Measurements from ENCODE around the gene CSN2. TPM values are rescaled to one million over a fixed set of nuclear protein-coding genes. Genes with fewer than 3 reads are reported as not detected.
"Not testable (repeated sequence)": the region's sequence is repeated elsewhere in the genome, so short reads cannot be mapped to it uniquely, and the experiment has no call there.

Gene CSN2
- total RNA-seq: not detected in 2 replicates

- no peak for DNase-seq (ENCODE audit: low read depth, low spot score)
Observed at GRCh38 chr4:69965628-69966027, at the start of gene CSN2. Gene CSN2, minus strand, starts transcription at chr4:69965728. Its CDS starts 4,733 bp downstream, at chr4:69960995.

- DNase-seq (ENCODE audit: low read depth, low spot score): no peak
Observed at GRCh38 chr4:70008771-70009170, 43.2 kb upstream of the CSN2 start.

- no peak for DNase-seq (ENCODE audit: low read depth, low spot score)
Observed at GRCh38 chr4:70002507-70002906, 37.0 kb upstream of the CSN2 start.

GRCh38 chr4:70000711-70001110 is 35.2 kb upstream of the CSN2 start:
- no peak for DNase-seq (ENCODE audit: low read depth, low spot score)

- DNase-seq (ENCODE audit: low read depth, low spot score): no peak
Observed at GRCh38 chr4:69999420-69999819, 33.9 kb upstream of the CSN2 start.

GRCh38 chr4:69995526-69996016 is 30.0 kb upstream of the CSN2 start, which contains the start of gene STATH:
Gene STATH, plus strand, starts transcription at chr4:69995966. Its CDS starts 2,472 bp downstream, at chr4:69998438.
- DNase-seq (ENCODE audit: low read depth, low spot score): no peak

- no peak for DNase-seq (ENCODE audit: low read depth, low spot score)
Observed at GRCh38 chr4:69994782-69995181, 29.3 kb upstream of the CSN2 start.

- no peak for DNase-seq (ENCODE audit: low read depth, low spot score)
Observed at GRCh38 chr4:69991016-69991415, 25.5 kb upstream of the CSN2 start.

- DNase-seq (ENCODE audit: low read depth, low spot score): no peak
Observed at GRCh38 chr4:69986663-69987062, 21.1 kb upstream of the CSN2 start.

GRCh38 chr4:69984030-69984443 is 18.5 kb upstream of the CSN2 start:
- DNase-seq (ENCODE audit: low read depth, low spot score): no peak

GRCh38 chr4:69977582-69977981 is 12.1 kb upstream of the CSN2 start:
- no peak for DNase-seq (ENCODE audit: low read depth, low spot score)

GRCh38 chr4:69974631-69975030 is 9.1 kb upstream of the CSN2 start:
- no peak for DNase-seq (ENCODE audit: low read depth, low spot score)

GRCh38 chr4:69970071-69970470 is 4.5 kb upstream of the CSN2 start:
- no peak for DNase-seq (ENCODE audit: low read depth, low spot score)

GRCh38 chr4:69957209-69957608 is 8.3 kb downstream of the CSN2 start:
- DNase-seq (ENCODE audit: low read depth, low spot score): no peak

- no peak for DNase-seq (ENCODE audit: low read depth, low spot score)
Observed at GRCh38 chr4:69951602-69952001, 13.9 kb downstream of the CSN2 start.

- DNase-seq (ENCODE audit: low read depth, low spot score): no peak
Observed at GRCh38 chr4:69936566-69936965, 29.0 kb downstream of the CSN2 start.

GRCh38 chr4:69934150-69934549 is 31.4 kb downstream of the CSN2 start:
- DNase-seq (ENCODE audit: low read depth, low spot score): no peak

- no peak for DNase-seq (ENCODE audit: low read depth, low spot score)
Observed at GRCh38 chr4:69930768-69931167, 34.8 kb downstream of the CSN2 start, which contains the start of gene CSN1S1. Gene CSN1S1, plus strand, starts transcription at chr4:69931068. Its CDS starts 1,488 bp downstream, at chr4:69932556.

- not testable (repeated sequence) for DNase-seq (ENCODE audit: low read depth, low spot score)
Observed at GRCh38 chr4:69923782-69924410, 41.6 kb downstream of the CSN2 start.

GRCh38 chr4:69920874-69921273 is 44.7 kb downstream of the CSN2 start:
- DNase-seq (ENCODE audit: low read depth, low spot score): no peak

- DNase-seq (ENCODE audit: low read depth, low spot score): no peak
Observed at GRCh38 chr4:69910016-69910782, 55.3 kb downstream of the CSN2 start.

GRCh38 chr4:69909195-69909594 is 56.3 kb downstream of the CSN2 start:
- DNase-seq (ENCODE audit: low read depth, low spot score): no peak

- no peak for DNase-seq (ENCODE audit: low read depth, low spot score)
Observed at GRCh38 chr4:69907151-69907550, 58.4 kb downstream of the CSN2 start.
